ENCODE data around the gene PNKD. TPM values are rescaled to one million over a fixed set of nuclear protein-coding genes. Genes with fewer than 3 reads are reported as not detected.

Gene PNKD
- total and polyA plus RNA-seq, 7 experiments from 2014 or later, result 18.5 to 108 (median 37.6) TPM

GRCh38 chr2:218262237-218262600, 8.1 kb upstream of the PNKD start:
- ChIA-PET CTCF (no interaction called here), POLR2A (interaction anchor here (0.9 kb wide), 1 partner anchor 75 kb away, joined by 3 read pairs; no protein-coding TSS in a partner anchor)

GRCh38 chr2:218262631-218263586, 7.4 kb upstream of the PNKD start:
- peaks cover 10 to 33% (median 24%) of the 10 kb centered on the region in 7 donors for H3K4me1 Mint-ChIP-seq
- CTCF ChIA-PET, result no interaction called here
- H3K4me1 ChIP-seq (ENCODE audit: control insufficient read depth in 2 of 2, insufficient read depth in 2 of 2, low read length in 2 of 2), result peaks cover 0 to under 1% of the 10 kb centered on the region in 2 donors

More at GRCh38 chr2:218262237-218262600, 8.1 kb upstream of the PNKD start:
- DNase-seq (no peak), ATAC-seq (no peak)
- Histone ChIP-seq H3K9me3 (ENCODE audit: control insufficient read depth in 2 of 3, low read length in 3 of 3) (no peaks in the 10 kb centered on the region), H3K4me3 (ENCODE audit: low read length) (no peak overlapping the region), H3K27ac (ENCODE audit: low read depth, low read length) (no peak overlapping the region), H3K36me3 (ENCODE audit: control insufficient read depth in 2 of 3, insufficient read depth in 3 of 3, low read length in 3 of 3) (peaks cover 0 to 53% (median 0%) of the 10 kb centered on the region in 3 experiments), H3K4me1 (ENCODE audit: control insufficient read depth in 2 of 2, insufficient read depth in 2 of 2, low read length in 2 of 2) (peaks cover 0 to 7% of the 10 kb centered on the region in 2 donors), H3K27me3 (ENCODE audit: control insufficient read depth in 2 of 2, insufficient read depth in 2 of 2, low read length in 2 of 2) (no peaks in the 10 kb centered on the region)
- Mint-ChIP-seq H3K27me3 (no peaks in the 10 kb centered on the region), H3K4me1 (peaks cover 11 to 34% (median 24%) of the 10 kb centered on the region in 7 donors), H3K36me3 (peaks cover 4 to 15% (median 11%) of the 10 kb centered on the region in 5 donors), H3K4me3 (no peak overlapping the region), H3K9me3 (no peaks in the 10 kb centered on the region), H3K27ac (no peak overlapping the region)
- intact Hi-C loops (cut with micrococcal nuclease), result no loop called here

GRCh38 chr2:218263817-218264641, 6.3 kb upstream of the PNKD start:
- Histone ChIP-seq H3K27ac (ENCODE audit: low read depth, low read length) (no peak overlapping the region), H3K36me3 (ENCODE audit: control insufficient read depth in 2 of 3, insufficient read depth in 3 of 3, low read length in 3 of 3) (peaks cover 0 to 58% (median 0%) of the 10 kb centered on the region in 3 experiments), H3K27me3 (ENCODE audit: control insufficient read depth in 2 of 2, insufficient read depth in 2 of 2, low read length in 2 of 2) (no peaks in the 10 kb centered on the region), H3K4me3 (ENCODE audit: low read length) (no peak overlapping the region), H3K4me1 (ENCODE audit: control insufficient read depth in 2 of 2, insufficient read depth in 2 of 2, low read length in 2 of 2) (peaks cover 1 to 3% of the 10 kb centered on the region in 2 donors), H3K9me3 (ENCODE audit: control insufficient read depth in 2 of 3, low read length in 3 of 3) (no peaks in the 10 kb centered on the region)
- DNase-seq (no peak), ATAC-seq (no peak)
- POLR2A ChIA-PET, result no interaction called here
- Mint-ChIP-seq H3K9me3 (no peaks in the 10 kb centered on the region), H3K36me3 (peaks cover 4 to 20% (median 12%) of the 10 kb centered on the region in 5 donors), H3K27ac (peak overlapping the region in 3 of 9 donors; percentile 15 to 79 (median 59)), H3K4me1 (peaks cover 10 to 29% (median 26%) of the 10 kb centered on the region in 7 donors), H3K27me3 (no peaks in the 10 kb centered on the region), H3K4me3 (peak overlapping the region in 1 of 10 donors; percentile 17)
- intact Hi-C loops (cut with micrococcal nuclease), result no loop called here
- CTCF ChIA-PET, result no interaction called here

More at GRCh38 chr2:218262631-218263586, 7.4 kb upstream of the PNKD start:
- Histone ChIP-seq H3K4me3 (ENCODE audit: low read length) (no peak overlapping the region), H3K9me3 (ENCODE audit: control insufficient read depth in 2 of 3, low read length in 3 of 3) (no peaks in the 10 kb centered on the region), H3K27me3 (ENCODE audit: control insufficient read depth in 2 of 2, insufficient read depth in 2 of 2, low read length in 2 of 2) (no peaks in the 10 kb centered on the region), H3K27ac (ENCODE audit: low read depth, low read length) (no peak overlapping the region), H3K36me3 (ENCODE audit: control insufficient read depth in 2 of 3, insufficient read depth in 3 of 3, low read length in 3 of 3) (peaks cover 0 to 58% (median 0%) of the 10 kb centered on the region in 3 experiments)
- no peak for DNase-seq
- H3K27me3 Mint-ChIP-seq, result no peaks in the 10 kb centered on the region
- peak overlapping the region in 2 of 9 donors; percentile 48 to 67 for H3K27ac Mint-ChIP-seq
- H3K9me3 Mint-ChIP-seq, result no peaks in the 10 kb centered on the region
- H3K4me3 Mint-ChIP-seq, result no peak overlapping the region
- ATAC-seq, result no peak
- POLR2A ChIA-PET, result interaction anchor here (0.9 kb wide), 1 partner anchor 76 kb away, joined by 3 read pairs; no protein-coding TSS in a partner anchor
- intact Hi-C loops (cut with micrococcal nuclease), result no loop called here
- H3K36me3 Mint-ChIP-seq, result peaks cover 4 to 20% (median 11%) of the 10 kb centered on the region in 5 donors

GRCh38 chr2:218264773-218265561, 5.4 kb upstream of the PNKD start:
- Mint-ChIP-seq H3K4me3 (no peak overlapping the region), H3K9me3 (peaks cover 0 to under 1% (median 0%) of the 10 kb centered on the region in 11 donors), H3K36me3 (peaks cover 4 to 23% (median 14%) of the 10 kb centered on the region in 5 donors), H3K27me3 (no peaks in the 10 kb centered on the region), H3K4me1 (peaks cover 16 to 32% (median 26%) of the 10 kb centered on the region in 7 donors), H3K27ac (peak overlapping the region in 1 of 9 donors; percentile 33)
- H3K27ac ChIP-seq (ENCODE audit: low read depth, low read length), result no peak overlapping the region
- peaks cover 0 to 61% (median 0%) of the 10 kb centered on the region in 3 experiments for H3K36me3 ChIP-seq (ENCODE audit: control insufficient read depth in 2 of 3, insufficient read depth in 3 of 3, low read length in 3 of 3)
- ChIA-PET POLR2A (no interaction called here), CTCF (no interaction called here)
- no peak for ATAC-seq
- no peak for DNase-seq
- intact Hi-C loops (cut with micrococcal nuclease), result no loop called here
- H3K9me3 ChIP-seq (ENCODE audit: control insufficient read depth in 2 of 3, low read length in 3 of 3), result no peaks in the 10 kb centered on the region
- peaks cover 4 to 7% of the 10 kb centered on the region in 2 donors for H3K4me1 ChIP-seq (ENCODE audit: control insufficient read depth in 2 of 2, insufficient read depth in 2 of 2, low read length in 2 of 2)
- no peaks in the 10 kb centered on the region for H3K27me3 ChIP-seq (ENCODE audit: control insufficient read depth in 2 of 2, insufficient read depth in 2 of 2, low read length in 2 of 2)
- no peak overlapping the region for H3K4me3 ChIP-seq (ENCODE audit: low read length)

- ChIA-PET POLR2A (no interaction called here), CTCF (no interaction called here)
- H3K27me3 Mint-ChIP-seq, result no peaks in the 10 kb centered on the region
- H3K27me3 ChIP-seq (ENCODE audit: control insufficient read depth in 2 of 2, insufficient read depth in 2 of 2, low read length in 2 of 2), result no peaks in the 10 kb centered on the region
- DNase-seq, result no peak
- peaks cover 4 to 7% of the 10 kb centered on the region in 2 donors for H3K4me1 ChIP-seq (ENCODE audit: control insufficient read depth in 2 of 2, insufficient read depth in 2 of 2, low read length in 2 of 2)
- H3K4me1 Mint-ChIP-seq, result peaks cover 16 to 35% (median 33%) of the 10 kb centered on the region in 7 donors
- peaks cover 0 to 61% (median 0%) of the 10 kb centered on the region in 3 experiments for H3K36me3 ChIP-seq (ENCODE audit: control insufficient read depth in 2 of 3, insufficient read depth in 3 of 3, low read length in 3 of 3)
- H3K9me3 ChIP-seq (ENCODE audit: control insufficient read depth in 2 of 3, low read length in 3 of 3), result no peaks in the 10 kb centered on the region
- no peak overlapping the region for H3K27ac ChIP-seq (ENCODE audit: low read depth, low read length)
- peaks cover 0 to 4% (median 0%) of the 10 kb centered on the region in 11 donors for H3K9me3 Mint-ChIP-seq
- no peak overlapping the region for H3K4me3 Mint-ChIP-seq
- peaks cover 4 to 23% (median 14%) of the 10 kb centered on the region in 5 donors for H3K36me3 Mint-ChIP-seq
- ATAC-seq, result no peak
- H3K27ac Mint-ChIP-seq, result no peak overlapping the region
- intact Hi-C loops (cut with micrococcal nuclease), result no loop called here
- H3K4me3 ChIP-seq (ENCODE audit: low read length), result no peak overlapping the region
These were observed 4.7 kb upstream of the PNKD start for GRCh38 chr2:218265626-218266025.
